ENCODE measurements around the gene COX8A. TPM values are rescaled to one million over a fixed set of nuclear protein-coding genes. Genes with fewer than 3 reads are reported as not detected.

The COX8A gene
- 539 and 593 TPM in 2 replicates for total RNA-seq

GRCh38 chr11:63974259-63975143 is at the start of gene COX8A:
COX8A (plus strand) TSS chr11:63974620; CDS start chr11:63974681, 61 bp downstream.
- no peak for TF ChIP-seq CTCF (conservative IDR thresholded peaks at IDR 0.05; ENCODE audit: low read depth, low read length)
- H3K4me3 ChIP-seq (ENCODE audit: low read depth, low read length): peak within 1 kb of the TSS; percentile 99
- DNase-seq (ENCODE audit: low read depth): peak; percentile 98

- no peak overlapping the region for H3K4me3 ChIP-seq (ENCODE audit: low read depth, low read length)
- TF ChIP-seq CTCF (conservative IDR thresholded peaks at IDR 0.05; ENCODE audit: low read depth, low read length): no peak
- DNase-seq (ENCODE audit: low read depth): no peak
These were observed 44.8 kb upstream of the COX8A start for GRCh38 chr11:63929616-63930015.

GRCh38 chr11:63931045-63931444 is 43.4 kb upstream of the COX8A start:
- no peak for DNase-seq (ENCODE audit: low read depth)
- no peak for TF ChIP-seq CTCF (conservative IDR thresholded peaks at IDR 0.05; ENCODE audit: low read depth, low read length)
- H3K4me3 ChIP-seq (ENCODE audit: low read depth, low read length): no peak overlapping the region

GRCh38 chr11:63931876-63932275 is 42.5 kb upstream of the COX8A start:
- DNase-seq (ENCODE audit: low read depth): no peak
- no peak for TF ChIP-seq CTCF (conservative IDR thresholded peaks at IDR 0.05; ENCODE audit: low read depth, low read length)
- H3K4me3 ChIP-seq (ENCODE audit: low read depth, low read length): no peak overlapping the region

- DNase-seq (ENCODE audit: low read depth): no peak
- H3K4me3 ChIP-seq (ENCODE audit: low read depth, low read length): no peak overlapping the region
- no peak for TF ChIP-seq CTCF (conservative IDR thresholded peaks at IDR 0.05; ENCODE audit: low read depth, low read length)
These were observed 41.0 kb upstream of the COX8A start for GRCh38 chr11:63933459-63933858.

GRCh38 chr11:63937713-63938478 is 36.5 kb upstream of the COX8A start:
- TF ChIP-seq CTCF (conservative IDR thresholded peaks at IDR 0.05; ENCODE audit: low read depth, low read length): no peak
- DNase-seq (ENCODE audit: low read depth): no peak
- H3K4me3 ChIP-seq (ENCODE audit: low read depth, low read length): peak overlapping the region; percentile 68

Measured in epithelial cell of proximal tubule (primary cell).